ENCODE data around the gene HOXD11. TPM values are rescaled to one million over a fixed set of nuclear protein-coding genes. Genes with fewer than 3 reads are reported as not detected.

HOXD11 gene
- total and polyA plus RNA-seq, 2 donors (not counting 1 experiment from before 2014, with no cell fraction given), result not detected

DNA sequence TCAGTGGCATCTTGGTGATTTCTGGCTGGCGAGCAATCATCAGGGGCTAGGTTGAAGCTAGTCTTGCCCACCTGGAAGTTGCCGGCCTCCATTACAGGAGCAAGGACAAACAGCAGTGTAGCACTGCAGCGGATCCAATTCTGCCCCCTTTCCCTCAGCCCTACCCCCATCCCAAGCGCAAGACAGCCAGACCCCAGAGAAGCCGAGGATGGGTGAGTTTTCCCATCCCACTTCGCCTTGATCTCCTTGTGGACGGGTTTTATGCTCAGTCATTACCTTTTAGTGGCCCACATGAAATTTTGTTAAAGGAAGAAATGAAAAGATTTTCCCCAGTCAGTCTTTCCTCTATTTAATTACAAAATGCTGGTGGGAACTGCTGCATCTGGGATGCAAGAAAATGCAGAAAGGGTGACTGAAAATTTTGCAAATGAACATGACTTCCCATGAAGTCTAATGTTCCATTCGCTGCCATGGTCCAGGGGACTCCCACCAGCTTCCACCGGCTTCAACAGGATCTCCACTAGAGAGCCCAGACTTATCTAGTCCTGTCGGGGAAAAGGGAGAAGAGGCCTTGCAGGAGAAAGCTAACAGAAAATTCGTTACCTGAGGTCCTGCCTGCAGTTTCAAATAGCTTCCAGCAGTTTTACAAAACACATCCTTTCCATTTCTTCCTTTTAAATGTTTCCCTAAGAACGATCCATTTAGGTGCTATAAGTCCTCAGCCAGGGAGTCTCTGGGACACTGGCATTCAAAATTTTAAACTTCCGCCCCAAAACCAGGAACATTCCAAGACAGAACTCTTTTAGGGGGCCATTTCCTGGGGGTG, 13.5 kb downstream of the HOXD11 start:
- H3K4me3 Mint-ChIP-seq, result no peak overlapping the region
- CTCF ChIA-PET, result interaction anchor here (0.8 to 1.8 kb wide), 5 partner anchors 12 to 1045 kb away, joined by 3 to 12 read pairs (median 3); no protein-coding TSS in a partner anchor
- intact Hi-C loops (cut with micrococcal nuclease), result no loop called here

More for the DNA sequence above, 13.5 kb downstream of the HOXD11 start:
- Histone ChIP-seq H4K20me1 (ENCODE audit: control insufficient read depth, insufficient read depth, low read length, poor library complexity, severe bottlenecking) (no peaks in the 10 kb centered on the region), H3K4me2 (replicated peaks; ENCODE audit: low read depth, low read length, poor library complexity, severe bottlenecking) (no peak overlapping the region), H3K9me3 (ENCODE audit: control extremely low read depth in 1 of 3, control insufficient read depth in 2 of 3, insufficient read depth in 1 of 3, low read length in 2 of 3) (peaks cover 0 to 61% (median 2%) of the 10 kb centered on the region in 3 donors), H3K27me3 (replicated peaks in 1 of 4; ENCODE audit: control extremely low read depth in 1 of 4, control insufficient read depth in 3 of 4, insufficient read depth in 4 of 4, low read length in 3 of 4) (peaks cover 0 to 96% (median 73%) of the 10 kb centered on the region in 4 experiments), H3K4me3 (ENCODE audit: control extremely low read depth in 1 of 5, extremely low read depth in 1 of 5, insufficient read depth in 1 of 5, low read depth in 2 of 5, low read length in 4 of 5) (no peak overlapping the region), H2AFZ (ENCODE audit: insufficient read depth, low read depth, low read length, poor library complexity, severe bottlenecking) (no peak overlapping the region), H3K4me1 (ENCODE audit: control insufficient read depth in 2 of 2, insufficient read depth in 2 of 2, low read length in 2 of 2) (peaks cover 5 to 34% of the 10 kb centered on the region in 2 donors), H3K79me2 (ENCODE audit: control insufficient read depth, insufficient read depth, low read length) (no peaks in the 10 kb centered on the region), H3K27ac (ENCODE audit: low read length in 2 of 2) (no peak overlapping the region), H3K9ac (ENCODE audit: low read length) (no peak overlapping the region), H3K36me3 (replicated peaks in 1 of 2; ENCODE audit: control extremely low read depth in 1 of 2, control insufficient read depth in 1 of 2, extremely low read depth in 1 of 2, insufficient read depth in 2 of 2, low read length in 1 of 2) (no peaks in the 10 kb centered on the region)
- H3K4me1 Mint-ChIP-seq, result peaks cover 11% of the 10 kb centered on the region
- H3K27me3 Mint-ChIP-seq, result peaks cover 77% of the 10 kb centered on the region
- DNase-seq (no peak), ATAC-seq (ENCODE audit: low read depth) (no peak)
- no peak overlapping the region for H3K27ac Mint-ChIP-seq
- H3K9me3 Mint-ChIP-seq (ENCODE audit: insufficient read depth), result peaks cover 2% of the 10 kb centered on the region
- TF ChIP-seq, protein P1, sequence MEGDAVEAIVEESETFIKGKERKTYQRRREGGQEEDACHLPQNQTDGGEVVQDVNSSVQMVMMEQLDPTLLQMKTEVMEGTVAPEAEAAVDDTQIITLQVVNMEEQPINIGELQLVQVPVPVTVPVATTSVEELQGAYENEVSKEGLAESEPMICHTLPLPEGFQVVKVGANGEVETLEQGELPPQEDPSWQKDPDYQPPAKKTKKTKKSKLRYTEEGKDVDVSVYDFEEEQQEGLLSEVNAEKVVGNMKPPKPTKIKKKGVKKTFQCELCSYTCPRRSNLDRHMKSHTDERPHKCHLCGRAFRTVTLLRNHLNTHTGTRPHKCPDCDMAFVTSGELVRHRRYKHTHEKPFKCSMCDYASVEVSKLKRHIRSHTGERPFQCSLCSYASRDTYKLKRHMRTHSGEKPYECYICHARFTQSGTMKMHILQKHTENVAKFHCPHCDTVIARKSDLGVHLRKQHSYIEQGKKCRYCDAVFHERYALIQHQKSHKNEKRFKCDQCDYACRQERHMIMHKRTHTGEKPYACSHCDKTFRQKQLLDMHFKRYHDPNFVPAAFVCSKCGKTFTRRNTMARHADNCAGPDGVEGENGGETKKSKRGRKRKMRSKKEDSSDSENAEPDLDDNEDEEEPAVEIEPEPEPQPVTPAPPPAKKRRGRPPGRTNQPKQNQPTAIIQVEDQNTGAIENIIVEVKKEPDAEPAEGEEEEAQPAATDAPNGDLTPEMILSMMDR (IDR thresholded peaks at IDR 0.05), result no peak
- TF ChIP-seq EZH2 (IDR thresholded peaks at IDR 0.05; ENCODE audit: borderline replicate concordance, insufficient read depth, low read depth, low read length, poor library complexity, severe bottlenecking), result no peak
- POLR2A ChIA-PET, result no interaction called here
- 3% methylated on average over 4 of the region's 13 CpGs for WGBS (ENCODE audit: insufficient coverage)

All from B cell (primary cell).